Ovary (tissue), 3 donors: ENCODE measurements around the gene SHC3.

ENCODE experiments used
- EP300 ChIP-seq: sonication (generic); formaldehyde crosslinking; IDR thresholded peaks from one replicate; pipeline ENCODE4 v1.6.1; 2017; ENCODE audit warnings: antibody characterized with exemption
- POLR2A ChIP-seq: fragments of 450-650 bp; IDR thresholded peaks from one replicate; pipeline ENCODE4 v1.6.1; 2017; ENCODE audit warnings: antibody characterized with exemption, mild to moderate bottlenecking, moderate library complexity
- TF ChIP-seq, protein P1 (sequence below), 3 donors: fragments of 450-650 bp in 2 of 3; fragments of 200-600 bp in 1 of 3; IDR thresholded peaks; one replicate each; pipeline versions ENCODE4 v1.5.1 to v1.8.0; 2016 to 2022; ENCODE audit warnings: antibody characterized with exemption in 3 of 3, mild to moderate bottlenecking in 1 of 3
- donor health status: DM: no; HTN: no; CAD: no.

DNA sequence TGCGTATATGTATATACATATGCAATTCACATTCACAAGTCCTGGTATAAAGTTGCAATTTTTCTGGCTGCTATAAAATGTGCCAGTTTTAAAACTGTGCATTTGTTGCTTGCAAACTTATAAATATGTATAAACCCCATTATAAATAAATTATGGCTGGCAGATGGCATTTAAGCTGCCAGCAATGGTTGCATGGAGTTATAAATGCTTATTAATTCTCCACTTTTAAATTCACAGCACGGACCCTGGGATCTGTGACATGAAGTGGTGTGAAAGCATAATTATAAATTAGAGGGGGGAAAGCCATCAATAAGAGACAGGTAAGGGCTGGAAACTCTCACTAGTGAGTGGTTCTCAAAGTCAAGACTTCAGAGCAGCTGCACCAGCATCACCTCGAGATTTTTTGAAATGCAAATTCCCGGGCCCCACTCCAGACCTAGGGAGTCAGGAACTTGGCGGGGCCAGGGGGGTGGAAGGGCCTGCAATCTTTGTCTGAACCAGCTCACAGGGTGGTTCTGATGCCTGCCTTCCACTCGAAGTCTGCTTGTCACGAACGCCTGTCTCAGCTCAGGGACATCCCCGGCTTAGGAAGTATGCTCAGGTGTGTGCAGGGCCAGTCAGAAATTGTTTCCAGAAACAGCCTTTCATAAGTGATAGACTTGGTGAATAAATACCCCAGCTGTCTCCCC is 170.4 kb downstream of the SHC3 start:
- TF ChIP-seq, protein P1, sequence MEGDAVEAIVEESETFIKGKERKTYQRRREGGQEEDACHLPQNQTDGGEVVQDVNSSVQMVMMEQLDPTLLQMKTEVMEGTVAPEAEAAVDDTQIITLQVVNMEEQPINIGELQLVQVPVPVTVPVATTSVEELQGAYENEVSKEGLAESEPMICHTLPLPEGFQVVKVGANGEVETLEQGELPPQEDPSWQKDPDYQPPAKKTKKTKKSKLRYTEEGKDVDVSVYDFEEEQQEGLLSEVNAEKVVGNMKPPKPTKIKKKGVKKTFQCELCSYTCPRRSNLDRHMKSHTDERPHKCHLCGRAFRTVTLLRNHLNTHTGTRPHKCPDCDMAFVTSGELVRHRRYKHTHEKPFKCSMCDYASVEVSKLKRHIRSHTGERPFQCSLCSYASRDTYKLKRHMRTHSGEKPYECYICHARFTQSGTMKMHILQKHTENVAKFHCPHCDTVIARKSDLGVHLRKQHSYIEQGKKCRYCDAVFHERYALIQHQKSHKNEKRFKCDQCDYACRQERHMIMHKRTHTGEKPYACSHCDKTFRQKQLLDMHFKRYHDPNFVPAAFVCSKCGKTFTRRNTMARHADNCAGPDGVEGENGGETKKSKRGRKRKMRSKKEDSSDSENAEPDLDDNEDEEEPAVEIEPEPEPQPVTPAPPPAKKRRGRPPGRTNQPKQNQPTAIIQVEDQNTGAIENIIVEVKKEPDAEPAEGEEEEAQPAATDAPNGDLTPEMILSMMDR (IDR thresholded peaks at IDR 0.05) = no peak
- no peak for TF ChIP-seq EP300
- no peak for TF ChIP-seq POLR2A
